Measurements from ENCODE around the gene MOB2.

Gene MOB2

DNA sequence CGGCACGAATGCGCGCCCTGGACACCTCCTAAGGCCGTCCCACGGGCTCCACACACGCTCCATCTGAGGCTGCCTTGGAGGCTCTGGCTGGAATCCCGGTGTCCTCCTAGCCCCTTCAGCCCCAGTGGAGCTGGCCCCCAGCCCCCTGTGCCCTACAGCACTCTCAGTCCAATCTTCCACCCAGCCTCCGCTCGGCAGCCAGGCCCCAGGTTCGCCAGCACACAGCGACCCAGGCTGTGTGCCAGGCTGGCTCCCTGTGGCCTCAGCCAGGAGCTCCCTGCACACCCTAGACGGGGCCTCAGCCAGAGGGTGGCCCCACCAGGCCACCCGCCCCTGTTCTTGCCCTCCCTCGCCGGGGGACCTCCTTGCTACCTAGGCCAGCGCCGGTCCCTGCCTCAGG lies 18.6 kb downstream of the MOB2 start:
- Histone ChIP-seq H3K4me3 (ENCODE audit: low read depth, low read length) (no peak overlapping the region), H3K27ac (no peak overlapping the region), H3K36me3 (replicated peaks) (no peaks in the 10 kb centered on the region), H3K27me3 (replicated peaks) (no peaks in the 10 kb centered on the region)
- in situ Hi-C loops (cut with HindIII; ENCODE audit: low pct_ligation_motif_present, low sequenced_read_pairs) = no loop called here
- TF ChIP-seq CTCF (IDR thresholded peaks at IDR 0.05; ENCODE audit: low read depth, low read length, missing control alignments) = no peak
- no peak for DNase-seq

DNA sequence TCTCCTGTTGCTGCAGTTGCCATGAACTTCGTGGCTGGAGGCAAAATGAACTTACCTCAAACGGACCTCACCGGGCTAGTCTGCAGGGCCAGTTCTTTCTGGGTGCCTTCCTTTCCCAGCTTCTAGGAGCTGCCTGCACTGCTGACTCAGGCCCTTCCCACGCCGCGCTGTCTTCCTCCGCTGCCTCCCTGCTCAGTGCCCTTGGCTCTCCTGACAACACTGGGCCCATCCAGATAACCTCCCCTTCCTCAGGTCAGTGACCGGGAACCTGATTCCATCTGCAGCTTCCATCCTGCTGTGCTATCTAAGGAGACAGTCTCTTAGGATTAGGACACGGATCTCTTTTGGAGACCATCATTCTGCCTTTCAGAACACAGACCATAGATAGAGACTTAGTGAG lies 19.3 kb downstream of the MOB2 start:
- H3K27ac ChIP-seq = no peak overlapping the region
- H3K4me3 ChIP-seq (ENCODE audit: low read depth, low read length) = no peak overlapping the region
- H3K27me3 ChIP-seq (replicated peaks) = no peaks in the 10 kb centered on the region
- no peaks in the 10 kb centered on the region for H3K36me3 ChIP-seq (replicated peaks)
- in situ Hi-C loops (cut with HindIII; ENCODE audit: low pct_ligation_motif_present, low sequenced_read_pairs) = no loop called here
- no peak for TF ChIP-seq CTCF (IDR thresholded peaks at IDR 0.05; ENCODE audit: low read depth, low read length, missing control alignments)
- no peak for DNase-seq

- no peak for DNase-seq
- Histone ChIP-seq H3K27ac (no peak overlapping the region), H3K36me3 (replicated peaks) (no peaks in the 10 kb centered on the region), H3K4me3 (ENCODE audit: low read depth, low read length) (no peak overlapping the region), H3K27me3 (replicated peaks) (no peaks in the 10 kb centered on the region)
- TF ChIP-seq CTCF (IDR thresholded peaks at IDR 0.05; ENCODE audit: low read depth, low read length, missing control alignments) = no peak
- in situ Hi-C loops (cut with HindIII; ENCODE audit: low pct_ligation_motif_present, low sequenced_read_pairs) = no loop called here
These were observed 19.8 kb downstream of the MOB2 start for GRCh38 chr11:1466784-1467183.

DNA sequence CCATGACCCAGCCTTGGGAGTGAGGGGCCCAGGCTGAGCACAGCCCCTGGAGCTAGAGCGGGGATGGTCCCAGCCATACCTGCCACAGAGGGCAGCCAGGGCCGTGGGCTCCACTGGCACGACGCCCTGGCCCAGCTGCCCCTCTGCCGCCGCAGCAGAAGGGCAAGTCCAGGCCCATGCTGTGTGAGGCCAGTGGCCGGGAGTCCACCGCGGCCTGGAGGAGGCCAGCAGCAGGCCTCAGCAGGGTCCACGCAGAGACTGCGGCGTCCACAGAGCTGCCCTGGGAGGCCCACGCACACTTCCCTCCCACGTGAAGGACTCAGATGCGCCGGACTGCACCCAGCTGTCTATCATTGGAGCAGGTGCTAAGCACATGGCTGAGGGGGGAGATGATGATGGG lies 23.5 kb downstream of the MOB2 start:
- Histone ChIP-seq H3K27ac (no peak overlapping the region), H3K27me3 (replicated peaks) (no peaks in the 10 kb centered on the region), H3K36me3 (replicated peaks) (no peaks in the 10 kb centered on the region), H3K4me3 (ENCODE audit: low read depth, low read length) (no peak overlapping the region)
- in situ Hi-C loops (cut with HindIII; ENCODE audit: low pct_ligation_motif_present, low sequenced_read_pairs) = no loop called here
- no peak for TF ChIP-seq CTCF (IDR thresholded peaks at IDR 0.05; ENCODE audit: low read depth, low read length, missing control alignments)
- DNase-seq = no peak

DNA sequence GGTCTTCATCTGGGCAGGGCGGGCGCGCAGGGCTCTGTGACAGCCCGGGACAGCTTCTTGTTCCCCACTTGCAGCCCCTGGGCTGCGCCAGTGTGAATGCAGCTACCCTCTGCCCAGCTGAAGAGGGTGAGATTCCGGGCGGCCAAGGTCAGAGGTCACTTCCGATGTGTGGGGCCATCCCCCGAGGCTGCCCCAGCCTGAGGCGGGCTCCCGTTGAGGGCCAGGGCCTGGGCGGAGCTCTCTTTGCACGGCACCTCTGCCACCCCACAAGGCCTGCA lies 23.9 kb downstream of the MOB2 start:
- no peaks in the 10 kb centered on the region for H3K27me3 ChIP-seq (replicated peaks)
- in situ Hi-C loops (cut with HindIII; ENCODE audit: low pct_ligation_motif_present, low sequenced_read_pairs) = no loop called here
- H3K27ac ChIP-seq = no peak overlapping the region
- no peak overlapping the region for H3K4me3 ChIP-seq (ENCODE audit: low read depth, low read length)
- TF ChIP-seq CTCF (IDR thresholded peaks at IDR 0.05; ENCODE audit: low read depth, low read length, missing control alignments) = no peak
- DNase-seq = no peak
- no peaks in the 10 kb centered on the region for H3K36me3 ChIP-seq (replicated peaks)

- TF ChIP-seq CTCF (IDR thresholded peaks at IDR 0.05; ENCODE audit: low read depth, low read length, missing control alignments) = no peak
- H3K36me3 ChIP-seq (replicated peaks) = no peaks in the 10 kb centered on the region
- H3K4me3 ChIP-seq (ENCODE audit: low read depth, low read length) = no peak overlapping the region
- no peaks in the 10 kb centered on the region for H3K27me3 ChIP-seq (replicated peaks)
- no peak for DNase-seq
- in situ Hi-C loops (cut with HindIII; ENCODE audit: low pct_ligation_motif_present, low sequenced_read_pairs) = no loop called here
- H3K27ac ChIP-seq = no peak overlapping the region
These were observed 24.5 kb downstream of the MOB2 start for GRCh38 chr11:1461826-1462697.
